Measurements from ENCODE around the gene MOSPD3. TPM values are rescaled to one million over a fixed set of nuclear protein-coding genes. Genes with fewer than 3 reads are reported as not detected.

The MOSPD3 gene
- total RNA-seq, 4 donors from 2014 or later: 7.6 to 22.4 (median 15.5) TPM

- intact Hi-C loops (cut with DNase I): no loop called here
- Histone ChIP-seq H3K27ac (no peak overlapping the region), H3K27me3 (peaks cover 0 to 13% (median 0%) of the 10 kb centered on the region in 4 donors), H3K4me3 (no peak overlapping the region), H3K36me3 (peaks cover 4 to 53% (median 15%) of the 10 kb centered on the region in 3 donors), H3K4me1 (peaks cover 12 to 55% (median 24%) of the 10 kb centered on the region in 3 donors), H3K9me3 (no peaks in the 10 kb centered on the region)
- WGBS, 2 donors: 78 to 84% methylated on average over 4 to 6 of the region's 6 CpGs
- DNase-seq: no peak
- TF ChIP-seq POLR2A (IDR thresholded peaks at IDR 0.05) (no peak), CTCF (IDR thresholded peaks at IDR 0.05) (no peak)
Observed at GRCh38 chr7:100566018-100566531, 46.3 kb upstream of the MOSPD3 start.

GRCh38 chr7:100567031-100567730 lies 45.2 kb upstream of the MOSPD3 start:
- no peaks in the 10 kb centered on the region for H3K9me3 ChIP-seq
- H3K36me3 ChIP-seq: peaks cover 4 to 43% (median 11%) of the 10 kb centered on the region in 3 donors
- intact Hi-C loops (cut with DNase I): no loop called here
- no peak for DNase-seq
- H3K27ac ChIP-seq: peak overlapping the region in 1 of 4 donors; percentile 44
- TF ChIP-seq CTCF (IDR thresholded peaks at IDR 0.05): no peak
- peaks cover 12 to 58% (median 24%) of the 10 kb centered on the region in 3 donors for H3K4me1 ChIP-seq
- 48 to 77% methylated on average over 3 to 5 of the region's 12 CpGs for WGBS, 2 donors
- H3K27me3 ChIP-seq: peaks cover 0 to 17% (median 0%) of the 10 kb centered on the region in 4 donors
- no peak overlapping the region for H3K4me3 ChIP-seq

- WGBS, 2 donors: 43 to 100% methylated on average over 1 to 3 of the region's 3 CpGs
- no peak overlapping the region for H3K4me3 ChIP-seq
- H3K27ac ChIP-seq: peak overlapping the region in 1 of 4 donors; percentile 44
- peaks cover 0 to 17% (median 0%) of the 10 kb centered on the region in 4 donors for H3K27me3 ChIP-seq
- no peak for TF ChIP-seq CTCF (IDR thresholded peaks at IDR 0.05)
- TF ChIP-seq POLR2A (IDR thresholded peaks at IDR 0.05): no peak
- H3K9me3 ChIP-seq: no peaks in the 10 kb centered on the region
- intact Hi-C loops (cut with DNase I): no loop called here
- H3K36me3 ChIP-seq: peaks cover 4 to 37% (median 5%) of the 10 kb centered on the region in 3 donors
- no peak for DNase-seq
- peaks cover 12 to 58% (median 24%) of the 10 kb centered on the region in 3 donors for H3K4me1 ChIP-seq
Observed at GRCh38 chr7:100567751-100568175, 44.6 kb upstream of the MOSPD3 start.

GRCh38 chr7:100568176-100568895 lies 44.0 kb upstream of the MOSPD3 start:
- Histone ChIP-seq H3K36me3 (peaks cover 4 to 35% (median 4%) of the 10 kb centered on the region in 3 donors), H3K27me3 (peaks cover 0 to 17% (median 0%) of the 10 kb centered on the region in 4 donors), H3K27ac (peak overlapping the region in 1 of 4 donors; percentile 44), H3K4me1 (peaks cover 12 to 58% (median 24%) of the 10 kb centered on the region in 3 donors), H3K4me3 (no peak overlapping the region), H3K9me3 (no peaks in the 10 kb centered on the region)
- intact Hi-C loops (cut with DNase I): no loop called here
- no peak for DNase-seq
- WGBS, 2 donors: 57 to 60% methylated on average over 2 to 7 of the region's 11 CpGs
- no peak for TF ChIP-seq POLR2A (IDR thresholded peaks at IDR 0.05)
- no peak for TF ChIP-seq CTCF (IDR thresholded peaks at IDR 0.05)

Data from esophagus squamous epithelium (tissue), 5 donors.